Measurements from ENCODE around the gene RPS10.

- TF ChIP-seq YY1 (IDR thresholded peaks at IDR 0.05; ENCODE audit: insufficient read depth, insufficient read length) (no peak), ZNF274 (IDR thresholded peaks at IDR 0.05; ENCODE audit: low read depth, low read length) (no peak), SUZ12 (IDR thresholded peaks at IDR 0.05; ENCODE audit: extremely low read depth, insufficient read depth, insufficient read length) (no peak)
Observed at GRCh38 chr6:34423254-34423653, 2.6 kb downstream of the RPS10 start.
